Astrocyte (in vitro differentiated cells and primary cell): ENCODE data around the gene CSGALNACT2.
A peak's percentile ranks its signal among the peaks of the same experiment; 100 is the strongest.

Source experiments
- CTCF ChIP-seq: IDR thresholded peaks from 2 replicates; pipeline ENCODE4 v1.5.1; 2011; ENCODE audit warnings: low read depth, mild to moderate bottlenecking, inconsistent platforms, low read length, moderate library complexity; ENCODE audit not compliant: insufficient read depth
- EZH2 ChIP-seq: IDR thresholded peaks from 2 replicates; pipeline ENCODE4 v1.6.1; 2012; ENCODE audit warnings: mild to moderate bottlenecking, low read length, inconsistent platforms; ENCODE audit not compliant: insufficient read depth

GRCh38 chr10:43170491-43170890 lies 32.2 kb downstream of the CSGALNACT2 start:
- TF ChIP-seq CTCF (peak; percentile 14), EZH2 (no peak)
